Activated T-cell treated with anti-CD3 and anti-CD28 coated beads for 48 hours (primary cell): Measurements from ENCODE around the gene IQCN.

Experiments used
- DNase-seq: peaks from one replicate; pipeline ENCODE4 v3.0.0-alpha.2; 2020; ENCODE audit warnings: low read depth

The IQCN gene

DNA sequence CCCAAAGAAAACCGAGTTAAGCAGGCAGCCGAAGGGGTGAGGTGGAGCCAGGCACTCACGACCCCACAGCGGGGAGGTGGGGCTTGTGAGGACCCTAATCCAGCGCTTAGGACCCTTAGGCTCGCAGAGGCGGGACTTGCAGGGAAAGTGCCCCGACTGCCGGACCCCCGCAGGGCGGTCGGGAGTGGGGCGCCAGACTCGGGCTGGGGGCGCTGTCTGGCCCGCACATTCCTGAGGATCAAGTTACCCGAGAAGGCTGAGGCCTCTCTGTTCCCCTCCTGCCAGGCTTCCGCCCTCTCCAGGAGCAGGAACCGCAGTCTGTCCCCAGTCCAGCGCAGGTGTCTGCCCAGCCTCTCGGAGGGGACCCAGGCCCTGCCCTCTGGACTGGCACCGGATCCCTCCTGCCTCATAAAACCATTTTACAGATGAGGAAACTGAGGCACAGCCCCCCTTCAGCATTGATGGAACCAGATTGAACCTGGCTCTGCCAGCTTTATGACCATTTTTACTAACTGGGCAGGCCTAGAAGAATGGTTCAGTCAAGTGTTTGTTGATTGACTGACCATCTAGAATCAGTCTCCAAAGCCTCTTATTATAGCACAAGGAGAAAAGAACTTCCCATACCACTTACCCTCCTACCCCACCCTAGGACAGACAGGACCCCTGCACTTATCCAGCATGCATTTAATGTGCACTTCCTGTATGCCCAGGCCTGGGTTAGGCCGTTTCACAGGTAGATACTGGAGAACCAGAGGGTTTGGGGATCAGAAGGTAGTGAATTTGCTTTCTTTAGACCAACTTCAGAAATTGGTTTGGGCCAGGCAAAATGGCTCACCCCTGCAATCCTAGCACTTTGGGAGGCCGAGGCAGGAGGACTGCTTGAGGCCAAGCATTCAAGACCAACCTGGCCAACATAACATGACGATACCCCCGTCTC lies 13.9 kb upstream of the IQCN start:
- no peak for DNase-seq

GRCh38 chr19:18286973-18287635 lies 12.9 kb upstream of the IQCN start:
- no peak for DNase-seq

GRCh38 chr19:18284712-18285360 lies 10.6 kb upstream of the IQCN start:
- DNase-seq, result peak; percentile 62

GRCh38 chr19:18283338-18283737 lies 9.1 kb upstream of the IQCN start:
- DNase-seq, result no peak

GRCh38 chr19:18282788-18283141 lies 8.5 kb upstream of the IQCN start:
- DNase-seq, result no peak

- no peak for DNase-seq
Measured at GRCh38 chr19:18282021-18282787, 8.0 kb upstream of the IQCN start.

DNA sequence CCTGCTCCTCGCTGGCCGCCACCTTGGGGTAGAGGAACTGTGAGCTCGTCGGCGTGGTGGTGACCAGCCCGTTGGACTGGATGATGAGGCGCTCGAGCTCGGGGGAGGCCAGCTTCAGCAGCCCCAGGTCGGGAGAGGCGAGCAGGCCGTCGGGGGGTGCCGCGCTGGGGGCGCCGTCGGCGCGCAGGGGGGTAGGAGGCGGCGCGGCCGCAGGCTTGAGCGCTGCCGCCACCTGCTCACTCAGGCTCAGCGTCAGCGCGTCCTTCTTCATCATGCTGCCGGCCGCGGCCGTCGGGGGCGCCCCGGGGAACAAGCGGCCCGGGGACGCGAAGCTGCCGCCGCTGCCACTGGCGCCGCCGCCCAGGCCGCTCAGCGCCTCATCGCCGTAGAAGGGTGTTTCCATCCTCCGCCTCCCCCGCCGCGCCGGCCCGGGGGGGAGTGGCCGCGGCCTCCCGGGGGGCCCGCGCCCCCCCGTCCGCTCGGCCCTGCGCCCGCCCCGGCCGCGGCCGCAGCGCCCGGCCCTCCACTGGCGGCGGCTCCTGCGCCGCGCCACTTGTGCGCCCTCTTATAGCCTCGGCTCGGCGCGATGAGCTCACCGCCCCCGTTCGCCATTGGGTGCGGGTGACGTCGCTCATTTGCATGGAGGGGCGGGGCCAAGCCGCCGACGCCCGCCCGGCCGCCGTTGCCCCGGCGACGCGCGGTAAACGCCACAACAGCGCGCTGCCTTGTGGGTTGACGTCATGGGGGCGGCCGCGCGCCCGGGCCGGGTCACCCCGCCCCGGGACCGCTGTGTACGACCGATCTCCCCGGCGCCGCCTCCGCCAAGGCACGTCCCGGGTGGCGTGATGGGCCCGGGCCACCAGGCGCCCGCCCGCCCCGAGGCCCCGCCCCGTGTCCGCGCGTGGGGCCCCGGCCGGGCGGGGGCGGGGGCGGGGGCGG lies 7.1 kb upstream of the IQCN start, which contains the start of gene JUND:
TSS of gene JUND (minus strand) at position 541 of the 939 bp plus-strand sequence. CDS start at position 403, 138 bp downstream.
- peak; percentile 99 for DNase-seq

GRCh38 chr19:18280247-18281081 lies 6.2 kb upstream of the IQCN start:
- peak; percentile 73 for DNase-seq

DNA sequence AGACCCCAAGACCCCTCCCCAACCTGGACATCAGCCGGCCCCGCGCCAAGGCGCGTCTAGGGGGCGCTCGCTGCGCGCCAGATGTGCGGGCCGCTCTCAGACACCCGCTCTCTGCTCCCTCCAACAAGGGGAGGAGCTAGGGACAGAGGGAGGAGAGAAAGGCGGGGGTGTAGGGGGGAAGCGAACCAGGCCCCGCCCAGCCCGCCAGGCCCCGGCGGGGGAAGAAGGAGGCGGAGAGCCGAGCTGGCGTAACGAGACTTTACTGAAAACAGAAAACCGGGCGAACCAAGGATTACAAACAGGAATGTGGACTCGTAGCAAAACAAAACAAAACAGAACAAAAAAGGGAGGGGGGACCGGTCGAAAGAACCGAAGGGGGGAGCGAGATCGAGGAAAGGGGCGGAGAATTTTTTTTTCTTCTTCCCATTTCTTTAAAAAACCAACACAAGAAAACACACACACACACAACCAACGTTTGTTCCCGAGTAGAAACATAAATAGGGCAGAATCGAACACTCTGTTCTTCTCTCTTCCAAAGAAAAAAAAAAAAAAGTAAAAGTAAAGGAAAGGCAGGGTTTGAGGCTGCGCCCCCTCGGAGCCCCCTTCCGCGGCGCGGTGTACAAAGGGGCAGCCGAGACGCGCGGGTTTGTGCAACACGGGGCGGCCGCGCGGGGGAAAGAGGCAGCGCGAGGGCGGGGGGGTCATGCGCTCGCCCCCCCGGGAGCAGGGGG lies 5.4 kb upstream of the IQCN start:
- peak; percentile 90 for DNase-seq

DNA sequence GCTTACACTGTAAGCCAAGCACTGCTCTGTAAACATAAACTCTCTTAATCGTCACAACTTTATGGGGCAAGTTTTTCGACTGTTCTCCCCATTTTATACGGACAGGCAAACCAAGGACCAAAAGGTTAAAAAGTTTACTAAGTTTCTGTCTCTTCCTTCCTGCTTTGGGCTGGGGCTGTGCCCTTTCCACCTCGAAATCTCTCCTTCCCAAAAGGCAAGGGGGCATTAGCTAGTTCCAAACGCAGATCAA lies 4.9 kb upstream of the IQCN start:
- no peak for DNase-seq

DNA sequence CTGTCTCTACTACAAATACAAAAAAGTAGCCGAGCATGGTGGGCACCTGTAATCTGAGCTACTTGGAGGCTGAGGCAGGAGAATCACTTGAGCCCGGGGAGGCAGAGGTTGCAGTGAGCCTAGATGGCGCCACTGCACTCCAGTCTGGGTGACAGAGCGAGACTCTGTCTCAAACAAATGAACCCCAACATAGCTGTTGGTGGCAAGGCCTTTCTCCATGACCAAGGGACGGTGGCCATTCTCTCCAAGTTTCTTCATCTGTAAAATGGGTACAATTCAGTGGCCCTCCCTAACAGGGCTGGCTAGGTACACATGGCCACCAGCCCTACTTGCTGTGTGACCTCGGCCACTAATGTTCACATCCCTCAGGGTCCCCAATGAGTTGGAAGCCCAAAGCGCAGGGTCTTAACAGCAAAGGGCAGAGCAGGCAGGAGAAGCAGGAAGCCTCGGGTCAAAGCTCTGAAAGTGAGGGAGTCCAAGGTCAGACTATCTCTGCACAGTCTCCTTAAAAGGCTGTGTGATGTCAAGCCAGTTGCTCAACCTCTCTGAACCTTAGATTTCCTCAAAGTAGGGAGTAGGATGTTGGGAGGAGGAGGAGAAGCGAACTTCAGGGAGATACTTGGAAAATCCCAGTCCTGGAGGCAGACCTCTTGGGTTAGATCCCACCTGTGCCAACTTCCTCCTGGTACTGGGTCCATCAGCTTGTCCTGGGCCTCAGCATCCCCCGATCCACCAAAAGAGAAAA lies 4.4 kb upstream of the IQCN start:
- peak; percentile 51 for DNase-seq

DNA sequence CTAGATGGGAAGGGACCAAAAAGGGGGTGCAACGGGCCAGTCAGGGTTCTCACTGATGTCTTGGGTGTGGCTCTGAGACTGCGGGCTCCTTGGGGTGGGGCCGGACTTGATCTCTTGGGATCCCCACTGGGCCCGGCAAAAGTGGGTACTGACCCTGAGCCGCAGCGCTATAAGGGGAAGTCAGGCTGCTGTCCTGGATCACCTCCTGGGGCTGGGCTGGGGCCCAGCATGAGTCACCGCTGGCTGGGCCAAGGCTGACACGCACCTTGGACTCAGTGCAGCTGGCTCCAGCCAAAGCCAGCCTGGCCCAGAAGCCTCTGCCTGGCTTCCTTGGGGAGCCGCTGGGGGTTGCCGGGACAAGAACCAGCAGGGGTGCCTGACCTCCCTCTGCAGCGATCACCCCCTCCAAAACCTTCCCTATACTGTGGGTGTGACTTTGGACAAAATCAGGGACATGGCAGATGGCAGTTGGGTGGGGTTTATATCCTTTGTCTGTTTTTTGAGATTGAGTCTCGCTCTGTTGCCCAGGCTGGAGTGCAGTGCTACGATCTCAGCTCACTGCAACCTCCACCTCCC lies 617 bp upstream of the IQCN start:
- no peak for DNase-seq

DNA sequence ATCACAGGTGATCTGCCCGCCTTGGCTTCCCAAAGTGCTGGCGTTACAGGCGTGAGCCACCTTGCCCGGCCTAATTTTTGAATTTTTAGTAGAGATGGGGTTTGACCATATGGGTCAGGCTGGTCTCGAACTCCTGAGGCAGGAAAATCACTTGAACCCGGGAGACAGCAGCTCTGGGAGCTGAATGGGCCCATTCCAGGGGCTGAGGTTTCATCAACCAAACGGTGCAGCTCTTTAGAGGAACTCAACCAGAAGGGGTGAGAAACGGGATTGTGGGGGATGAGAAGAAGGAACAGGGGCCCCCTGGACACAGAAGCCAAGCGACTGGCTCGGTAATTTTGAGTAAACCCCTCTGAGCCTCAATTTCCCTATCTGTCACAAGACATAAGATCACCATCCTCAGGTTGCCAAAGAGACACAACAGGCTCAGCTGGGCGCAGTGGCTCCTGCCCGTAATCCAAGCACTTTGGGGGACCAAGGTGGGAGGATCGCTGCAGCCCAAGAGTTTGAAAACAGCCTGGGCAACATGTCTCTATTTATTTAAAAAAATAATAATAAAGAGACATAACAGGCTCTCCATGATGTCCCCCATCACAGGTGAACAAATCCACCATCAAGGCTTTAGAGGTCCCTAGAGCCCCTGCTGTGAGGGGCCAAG lies 562 bp downstream of the IQCN start:
- no peak for DNase-seq

GRCh38 chr19:18271433-18271841 lies 2.8 kb downstream of the IQCN start:
- DNase-seq, result no peak

GRCh38 chr19:18270326-18270725 lies 3.9 kb downstream of the IQCN start:
- no peak for DNase-seq

DNA sequence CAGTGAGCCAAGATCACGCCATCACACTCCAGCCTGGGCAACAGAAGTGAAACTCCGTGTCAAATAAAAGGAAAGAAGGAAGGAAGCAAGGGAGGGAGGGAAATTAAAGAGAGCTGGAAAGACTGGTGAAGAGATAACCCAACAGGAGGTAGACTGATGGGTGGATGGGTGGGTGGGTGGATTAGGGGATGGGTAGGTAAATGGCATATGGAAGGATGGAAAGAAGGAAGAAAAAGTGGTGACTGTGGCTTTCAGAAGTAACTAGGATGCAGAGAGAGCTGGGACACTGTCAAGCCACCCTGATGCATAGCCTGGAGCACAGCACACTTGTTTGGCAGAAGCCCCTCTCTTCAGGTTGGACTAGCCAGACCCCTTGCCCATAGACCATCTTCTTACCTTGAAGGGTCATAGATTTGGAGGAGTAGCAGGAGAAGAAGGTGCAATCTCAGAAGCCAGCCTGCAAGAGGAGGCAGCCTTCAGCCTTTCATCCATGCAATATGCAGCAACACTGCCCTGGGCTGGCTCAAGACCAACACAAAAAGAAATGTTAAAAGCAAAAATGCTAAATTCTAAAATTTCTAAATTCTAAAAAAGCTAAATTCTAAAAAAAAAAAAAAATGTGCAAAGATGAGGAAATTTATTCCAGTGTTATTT lies 5.1 kb downstream of the IQCN start:
- DNase-seq, result no peak
